Ascending aorta (tissue), 2 donors: ENCODE data around the gene PLXDC1. TPM values are rescaled to one million over a fixed set of nuclear protein-coding genes. Genes with fewer than 3 reads are reported as not detected.

Source experiments
- DNase-seq, 2 donors: peaks; one replicate each; pipeline ENCODE4 v3.0.0-alpha.2; 2019; ENCODE audit warnings: low spot score in 2 of 2
- H3K27ac ChIP-seq, 2 donors: fragments of 200-600 bp; sonication (generic); one replicate each; pipeline ENCODE4 v1.5.1; 2016 to 2017; ENCODE audit warnings: mild to moderate bottlenecking in 1 of 2
- H3K27me3 ChIP-seq: fragments of 200-600 bp; sonication (generic); one replicate; pipeline ENCODE4 v1.5.1; 2017
- H3K36me3 ChIP-seq, 2 donors: fragments of 200-600 bp; sonication (generic); one replicate each; pipeline ENCODE4 v1.5.1; 2016
- H3K4me1 ChIP-seq, 2 donors: fragments of 200-600 bp; sonication (generic); one replicate each; pipeline ENCODE4 v1.5.1; 2016 to 2017; ENCODE audit warnings: mild to moderate bottlenecking in 1 of 2
- H3K4me3 ChIP-seq, 2 donors: fragments of 200-600 bp; sonication (generic); one replicate each; pipeline ENCODE4 v1.5.1; 2016 to 2017; ENCODE audit warnings: mild to moderate bottlenecking in 1 of 2
- H3K9me3 ChIP-seq, 2 donors: fragments of 200-600 bp; sonication (generic); one replicate each; pipeline ENCODE4 v1.5.1; 2016
- CTCF ChIP-seq, 3 experiments: fragments of 200-600 bp in 2 of 3; fragments of 450-650 bp in 1 of 3; sonication (generic) in 2 of 3; IDR thresholded peaks; one replicate each; pipeline ENCODE4 v1.5.1; 2016 to 2019; ENCODE audit warnings: antibody characterized with exemption in 3 of 3, mild to moderate bottlenecking in 1 of 3, moderate library complexity in 1 of 3
- intact Hi-C: fragments of 100-400 bp; cut with DNase I; formaldehyde crosslinking; loops from one replicate; pipeline ENCODE4 v1.15.1; 2023
- total RNA-seq: library from RNA; depleted of rRNA; stranded (reverse); fragments of >200 nt; gene quantifications from one replicate; pipeline ENCODE4 v1.1.0, GENCODE V29; 2016

Gene PLXDC1
- total RNA-seq, 1 donor from 2014 or later = 23.8 TPM

- intact Hi-C loops = loop anchor here (5.0 kb wide), 2 partner anchors 353 to 777 kb away; partner anchors contain the start of genes LRRC3C, ORMDL3 and PIP4K2B
- H3K36me3 ChIP-seq = no peaks in the 10 kb centered on the region
- H3K27ac ChIP-seq = no peak overlapping the region
- peak overlapping the region in 1 of 2 donors; percentile 94 for H3K4me3 ChIP-seq
- H3K4me1 ChIP-seq = peaks cover 12 to 15% of the 10 kb centered on the region in 2 donors
- H3K27me3 ChIP-seq = no peaks in the 10 kb centered on the region
- DNase-seq = no peak
- H3K9me3 ChIP-seq = no peaks in the 10 kb centered on the region
- no peak for TF ChIP-seq CTCF (IDR thresholded peaks at IDR 0.05)
Measured at GRCh38 chr17:39150795-39151149, 665 bp downstream of the PLXDC1 start.

GRCh38 chr17:39150104-39150634 lies 1.3 kb downstream of the PLXDC1 start:
- H3K27ac ChIP-seq = no peak overlapping the region
- no peaks in the 10 kb centered on the region for H3K36me3 ChIP-seq
- H3K4me3 ChIP-seq = no peak overlapping the region
- H3K4me1 ChIP-seq = peaks cover 12 to 15% of the 10 kb centered on the region in 2 donors
- no peak for DNase-seq
- H3K9me3 ChIP-seq = no peaks in the 10 kb centered on the region
- intact Hi-C loops = loop anchor here (5.0 kb wide), 2 partner anchors 353 to 777 kb away; partner anchors contain the start of genes LRRC3C, ORMDL3 and PIP4K2B
- H3K27me3 ChIP-seq = no peaks in the 10 kb centered on the region
- TF ChIP-seq CTCF (IDR thresholded peaks at IDR 0.05) = no peak

- peaks cover 8 to 13% of the 10 kb centered on the region in 2 donors for H3K4me1 ChIP-seq
- intact Hi-C loops = no loop called here
- H3K4me3 ChIP-seq = no peak overlapping the region
- no peak for TF ChIP-seq CTCF (IDR thresholded peaks at IDR 0.05)
- no peaks in the 10 kb centered on the region for H3K36me3 ChIP-seq
- no peaks in the 10 kb centered on the region for H3K9me3 ChIP-seq
- DNase-seq = no peak
- H3K27me3 ChIP-seq = no peaks in the 10 kb centered on the region
- no peak overlapping the region for H3K27ac ChIP-seq
Measured at GRCh38 chr17:39147221-39148185, 3.9 kb downstream of the PLXDC1 start.

- no peak overlapping the region for H3K27ac ChIP-seq
- intact Hi-C loops = no loop called here
- H3K9me3 ChIP-seq = no peaks in the 10 kb centered on the region
- H3K27me3 ChIP-seq = no peaks in the 10 kb centered on the region
- H3K36me3 ChIP-seq = no peaks in the 10 kb centered on the region
- TF ChIP-seq CTCF (IDR thresholded peaks at IDR 0.05) = no peak
- no peak for DNase-seq
- H3K4me1 ChIP-seq = peaks cover 0 to 3% of the 10 kb centered on the region in 2 donors
- no peak overlapping the region for H3K4me3 ChIP-seq
Measured at GRCh38 chr17:39146273-39146672, 5.2 kb downstream of the PLXDC1 start.

GRCh38 chr17:39145143-39145542 lies 6.3 kb downstream of the PLXDC1 start:
- no peak for DNase-seq
- intact Hi-C loops = no loop called here
- no peaks in the 10 kb centered on the region for H3K4me1 ChIP-seq
- TF ChIP-seq CTCF (IDR thresholded peaks at IDR 0.05) = no peak
- H3K9me3 ChIP-seq = no peaks in the 10 kb centered on the region
- no peak overlapping the region for H3K4me3 ChIP-seq
- no peaks in the 10 kb centered on the region for H3K27me3 ChIP-seq
- H3K27ac ChIP-seq = no peak overlapping the region
- H3K36me3 ChIP-seq = no peaks in the 10 kb centered on the region
